ENCODE results near the gene ANKMY2. TPM values are rescaled to one million over a fixed set of nuclear protein-coding genes. Genes with fewer than 3 reads are reported as not detected.
"Not testable (repeated sequence)": the region's sequence is repeated elsewhere in the genome, so short reads cannot be mapped to it uniquely, and the experiment has no call there.

Gene ANKMY2
- total RNA-seq, 1 donor from 2014 or later, result 9.9 TPM

DNA sequence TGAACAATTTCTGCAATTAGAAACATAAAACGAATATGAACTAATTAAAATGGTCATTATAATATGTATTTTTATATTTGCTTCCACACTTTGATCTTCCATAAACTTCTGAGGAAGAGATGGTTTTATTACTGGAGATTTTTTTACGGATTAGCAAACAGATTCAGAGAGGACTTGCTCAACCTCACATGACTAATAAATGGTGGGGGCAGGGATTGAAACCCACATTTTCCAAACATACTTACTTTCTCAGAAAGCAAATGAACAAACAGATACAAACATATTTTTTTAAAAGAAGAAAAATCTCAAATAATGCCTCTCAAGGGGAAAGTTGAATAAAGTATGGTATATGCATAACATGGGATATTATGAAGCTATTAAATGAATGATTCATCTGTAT, 18.3 kb downstream of the ANKMY2 start:
- no peak for DNase-seq (ENCODE audit: low read depth, low spot score)

DNA sequence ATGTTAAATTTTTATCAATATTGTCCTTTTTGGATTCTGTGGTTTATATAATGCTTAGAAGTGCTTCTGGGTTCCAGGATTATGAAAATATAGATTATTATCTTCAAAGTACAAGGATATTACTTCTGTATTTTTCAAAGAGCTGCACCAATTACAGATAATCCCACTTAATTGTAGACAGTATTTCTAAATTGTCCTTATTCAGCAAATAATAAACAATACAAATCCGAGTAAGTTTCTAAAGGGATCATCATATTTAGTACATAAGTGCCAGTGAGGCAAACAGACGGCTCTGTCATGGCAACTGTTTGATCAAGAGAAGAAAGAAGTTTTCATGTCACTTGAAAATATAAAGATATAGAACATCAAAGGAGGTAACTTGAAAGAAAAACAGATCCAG, 19.2 kb downstream of the ANKMY2 start:
- no peak for DNase-seq (ENCODE audit: low read depth, low spot score)

DNA sequence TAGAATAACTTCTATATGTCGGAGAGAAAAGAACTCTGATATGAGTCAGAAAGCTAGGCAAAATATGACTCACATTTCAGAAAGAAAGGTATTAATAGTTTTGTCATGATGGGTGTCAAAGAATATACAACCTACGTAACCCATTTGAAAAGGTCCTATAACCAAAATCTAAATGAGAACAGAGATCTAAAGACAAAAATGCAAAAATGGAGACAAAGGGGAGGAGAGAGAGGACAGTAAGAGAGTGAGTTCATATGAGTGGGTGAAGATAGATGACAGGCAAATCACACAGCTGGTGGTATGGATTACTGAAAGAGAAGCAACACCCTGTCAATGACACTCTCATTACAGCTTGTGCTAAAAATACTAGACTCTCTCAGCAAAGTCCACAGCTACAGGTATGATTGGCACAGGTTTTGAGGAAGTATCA, 25.6 kb downstream of the ANKMY2 start:
- DNase-seq (ENCODE audit: low read depth, low spot score), result no peak

DNA sequence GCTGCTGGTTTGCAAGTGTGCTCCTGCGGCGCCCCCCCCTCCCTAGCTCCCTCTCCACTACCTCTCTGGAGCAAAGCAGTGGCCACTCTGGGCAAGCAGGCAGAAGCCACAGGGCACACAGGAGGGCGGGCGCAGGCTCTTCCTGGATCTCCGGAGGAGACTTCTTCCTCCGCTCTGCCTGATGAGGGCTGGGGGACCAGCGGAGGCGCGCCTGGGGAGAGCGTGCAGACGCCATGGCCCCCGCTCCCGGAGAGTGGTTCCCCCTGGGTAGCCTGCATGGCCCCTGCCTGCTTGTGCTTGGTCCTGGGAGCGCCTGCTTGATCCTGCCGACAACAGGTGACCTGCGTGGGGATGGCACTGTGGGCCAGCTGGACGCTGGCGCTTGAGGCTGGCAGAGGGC, 29.0 kb downstream of the ANKMY2 start:
- no peak for DNase-seq (ENCODE audit: low read depth, low spot score)

DNA sequence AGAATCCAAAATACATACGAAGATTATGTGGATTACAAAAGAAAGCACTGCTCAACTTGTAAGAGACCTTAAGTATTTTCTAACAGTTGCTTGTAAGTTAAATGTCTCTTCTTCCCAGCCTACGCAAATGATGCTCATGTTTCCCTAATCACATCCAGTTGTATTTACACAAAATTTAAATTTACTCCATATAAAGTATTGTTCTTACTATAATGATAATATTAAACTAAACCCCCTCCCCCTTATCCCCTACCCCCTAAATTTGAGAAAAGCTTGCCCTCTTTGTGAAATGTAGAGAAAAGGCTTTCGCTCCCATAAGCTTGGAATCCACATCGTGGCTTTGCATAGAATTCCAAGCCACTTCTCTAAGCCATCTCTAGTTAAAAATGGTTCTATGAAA, 29.4 kb downstream of the ANKMY2 start:
- no peak for DNase-seq (ENCODE audit: low read depth, low spot score)

DNA sequence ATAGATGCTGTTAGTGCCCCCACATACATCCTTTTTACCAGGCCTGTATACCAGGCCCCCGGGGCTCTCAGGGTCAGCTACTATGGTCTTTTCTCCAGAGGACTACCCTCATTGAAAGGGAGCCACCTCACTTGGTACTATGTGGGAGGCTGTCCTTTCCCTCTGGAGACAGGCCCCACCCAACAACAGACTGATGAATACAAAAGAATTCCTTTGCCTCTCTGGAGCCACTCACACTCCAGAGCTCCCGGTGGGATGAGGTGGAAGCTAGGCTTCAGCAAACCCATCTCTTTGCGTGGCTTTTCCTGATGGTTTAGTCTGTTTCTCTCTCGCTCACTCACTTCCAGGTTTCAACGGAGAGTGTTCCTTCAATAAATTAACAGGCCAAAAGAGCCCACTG, 30.3 kb downstream of the ANKMY2 start:
- DNase-seq (ENCODE audit: low read depth, low spot score), result no peak

DNA sequence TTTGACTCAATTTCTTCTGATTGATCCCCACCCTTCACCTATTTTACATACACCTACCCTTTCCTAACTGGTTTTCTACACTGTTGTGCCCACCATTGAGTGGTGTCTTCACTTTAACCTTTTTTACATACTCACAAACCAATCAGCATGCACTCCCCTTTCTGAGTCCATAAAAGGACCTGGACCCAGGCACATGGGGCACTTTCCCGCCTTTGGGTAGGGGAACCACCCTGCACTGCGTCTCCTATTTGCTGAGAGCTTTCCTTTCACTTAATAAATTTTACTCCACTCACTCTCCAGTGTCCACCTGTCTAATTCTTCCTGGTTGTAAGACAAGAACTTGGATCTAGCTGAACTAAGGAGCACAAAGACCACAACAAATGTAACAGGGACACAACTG, 33.8 kb downstream of the ANKMY2 start:
- DNase-seq (ENCODE audit: low read depth, low spot score), result no peak

DNA sequence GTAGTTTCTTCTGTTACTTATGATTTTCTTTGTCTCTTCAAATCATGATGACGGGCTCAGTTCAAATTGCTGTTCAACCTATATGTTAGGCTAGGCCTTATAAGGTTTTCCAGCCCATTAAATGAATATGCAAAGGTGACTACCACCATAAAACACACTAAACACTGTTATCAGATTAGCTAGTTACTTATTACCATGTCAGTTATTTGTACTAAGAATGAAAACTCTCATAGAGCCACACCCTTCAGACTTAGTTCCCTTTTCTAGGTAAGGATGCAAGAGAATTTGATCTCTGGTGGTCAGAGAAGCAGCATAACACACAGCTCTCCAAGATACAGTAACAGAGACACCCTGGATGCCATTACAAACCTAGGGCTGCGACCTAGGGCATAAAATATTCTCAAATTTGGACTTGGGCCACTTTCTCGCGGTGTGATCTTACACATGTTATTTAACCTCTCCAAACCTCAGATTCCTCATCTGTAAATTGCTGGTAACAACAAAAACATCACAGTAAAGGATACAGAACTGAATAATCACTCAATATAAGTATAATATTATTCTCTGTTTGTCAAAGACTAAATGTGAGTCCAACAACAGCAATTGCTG, 35.6 kb downstream of the ANKMY2 start:
- no peak for DNase-seq (ENCODE audit: low read depth, low spot score)

DNA sequence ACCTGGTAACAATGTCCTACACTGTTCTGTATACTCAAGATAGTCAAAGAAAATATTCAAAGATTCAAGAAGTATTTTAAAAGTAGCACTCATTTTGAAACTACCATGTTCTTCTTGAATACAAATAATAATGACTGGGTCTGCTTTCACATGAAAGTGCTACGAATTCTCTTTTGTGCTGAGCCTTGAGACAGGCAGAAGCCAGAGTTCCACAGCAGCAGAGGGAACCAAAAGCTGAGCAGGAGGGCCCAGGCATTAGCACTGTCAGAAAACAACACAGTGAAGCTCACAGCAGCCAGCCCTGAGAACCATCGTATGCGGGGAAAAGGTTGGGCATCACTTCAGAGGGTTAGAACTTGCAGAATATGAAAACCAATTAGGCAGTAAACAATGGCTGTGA, 38.9 kb downstream of the ANKMY2 start:
- DNase-seq (ENCODE audit: low read depth, low spot score), result no peak

DNA sequence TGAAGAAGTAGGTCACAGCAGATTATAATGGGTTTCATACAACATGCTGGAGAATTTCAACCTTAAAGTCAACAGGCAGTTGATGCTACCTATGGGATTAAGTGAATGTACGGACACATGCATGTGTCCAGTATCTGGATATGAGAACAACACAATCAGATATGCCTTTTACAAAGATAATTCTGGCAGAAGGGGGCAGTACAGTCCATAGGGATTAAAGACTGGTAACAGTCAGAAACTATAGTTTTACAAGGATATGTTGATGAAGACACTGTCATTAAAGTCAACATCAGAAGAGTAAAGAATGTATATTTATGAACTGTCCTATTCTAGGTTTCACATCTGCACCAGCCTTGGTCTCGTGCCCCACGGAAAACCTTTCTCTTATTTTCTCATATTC, 41.5 kb downstream of the ANKMY2 start:
- DNase-seq (ENCODE audit: low read depth, low spot score), result no peak

DNA sequence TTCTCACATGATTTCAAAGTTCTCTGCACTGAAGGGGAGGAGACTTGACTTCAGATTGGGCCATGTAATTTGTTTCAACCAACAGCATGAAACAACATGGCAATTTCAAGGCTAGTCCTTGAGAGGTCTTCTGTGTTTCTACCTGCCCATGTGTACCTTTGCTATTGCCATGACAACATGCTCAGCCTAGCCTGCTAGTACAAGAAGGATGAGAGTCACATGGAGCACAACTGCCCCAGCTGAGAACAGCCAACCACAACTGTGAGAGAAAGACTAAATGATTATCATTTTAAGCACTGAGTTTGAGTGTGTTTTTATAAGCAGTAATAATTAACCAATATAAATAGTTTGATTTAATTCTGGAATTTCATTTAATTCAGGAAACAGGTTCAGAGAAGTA, 41.9 kb downstream of the ANKMY2 start:
- no peak for DNase-seq (ENCODE audit: low read depth, low spot score)

DNA sequence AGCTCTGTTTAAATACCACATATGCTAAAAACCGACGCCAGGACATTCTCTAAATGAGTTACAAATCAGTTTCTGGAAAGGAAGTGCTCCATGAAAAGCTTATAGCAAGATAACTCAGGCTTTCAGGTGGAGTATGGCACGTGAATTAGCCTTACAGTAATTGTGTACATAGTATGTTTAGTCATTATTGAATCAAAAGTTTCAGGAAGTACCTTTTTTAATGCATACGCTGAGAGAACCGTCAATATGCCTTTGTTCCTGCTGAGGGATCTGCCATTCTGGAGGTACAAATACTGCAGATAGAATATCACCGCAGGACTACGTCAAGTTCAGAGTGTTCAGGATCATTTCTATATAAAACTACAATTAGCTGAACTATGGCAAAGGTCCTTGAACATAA, 45.7 kb downstream of the ANKMY2 start:
- no peak for DNase-seq (ENCODE audit: low read depth, low spot score)

DNA sequence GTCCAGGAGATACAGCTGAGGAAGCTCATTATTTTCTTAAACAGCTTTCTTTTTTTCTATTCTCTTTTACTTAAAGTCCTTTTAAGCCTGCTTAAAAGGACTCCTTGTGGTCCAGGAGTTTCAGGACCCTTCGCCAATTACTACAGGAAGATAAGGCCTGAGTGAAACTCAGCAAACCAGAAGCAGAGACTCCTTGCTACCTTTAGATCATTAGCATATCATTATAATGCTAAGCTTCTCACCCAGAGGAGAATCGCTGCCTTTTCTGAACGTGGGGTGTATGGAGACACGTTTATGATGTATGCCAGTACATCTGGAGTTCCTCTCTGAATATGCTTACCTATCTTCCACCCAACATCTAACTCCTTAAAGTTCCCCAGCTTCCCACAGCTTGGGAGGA, 47.5 kb downstream of the ANKMY2 start:
- no peak for DNase-seq (ENCODE audit: low read depth, low spot score)

DNA sequence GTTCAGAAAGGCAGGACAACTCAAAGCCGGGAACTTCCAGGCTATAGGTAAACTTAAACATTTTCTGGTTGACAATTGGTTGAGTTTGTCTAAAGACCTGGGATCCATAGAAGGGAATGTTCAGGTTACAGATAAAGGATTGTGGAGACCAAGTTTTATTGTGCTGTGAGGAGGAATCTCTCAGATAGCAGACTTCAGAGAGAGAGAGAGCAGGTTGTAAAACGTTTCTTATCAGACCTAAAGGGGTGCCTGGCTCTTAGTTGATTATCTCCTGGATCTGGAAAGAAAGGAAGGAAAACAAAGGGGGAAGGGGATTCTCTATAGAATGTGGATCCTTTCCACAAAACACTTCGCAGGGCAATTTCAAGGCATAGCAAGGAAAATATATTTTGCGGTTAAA, 50.0 kb downstream of the ANKMY2 start:
- not testable (repeated sequence) for DNase-seq (ENCODE audit: low read depth, low spot score)

DNA sequence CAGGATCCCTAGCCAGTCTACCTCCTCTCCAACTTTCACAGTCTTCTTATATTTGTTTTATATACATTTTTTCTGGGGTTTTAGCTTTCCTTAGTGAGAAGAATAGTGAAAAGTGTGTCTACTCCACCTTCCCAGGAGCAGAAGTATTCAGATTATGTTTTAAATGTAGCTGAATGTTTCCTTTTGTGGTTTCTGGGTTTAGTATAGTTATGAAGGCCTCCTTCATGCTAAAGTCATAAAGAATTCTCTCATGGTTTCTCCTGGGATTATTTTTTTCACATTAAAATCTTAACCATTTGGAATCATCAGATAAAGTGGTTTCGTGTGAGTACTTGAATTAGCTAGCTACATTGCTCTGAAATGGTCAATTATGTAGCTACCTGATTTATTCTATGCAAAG, 50.9 kb downstream of the ANKMY2 start:
- DNase-seq (ENCODE audit: low read depth, low spot score), result no peak

DNA sequence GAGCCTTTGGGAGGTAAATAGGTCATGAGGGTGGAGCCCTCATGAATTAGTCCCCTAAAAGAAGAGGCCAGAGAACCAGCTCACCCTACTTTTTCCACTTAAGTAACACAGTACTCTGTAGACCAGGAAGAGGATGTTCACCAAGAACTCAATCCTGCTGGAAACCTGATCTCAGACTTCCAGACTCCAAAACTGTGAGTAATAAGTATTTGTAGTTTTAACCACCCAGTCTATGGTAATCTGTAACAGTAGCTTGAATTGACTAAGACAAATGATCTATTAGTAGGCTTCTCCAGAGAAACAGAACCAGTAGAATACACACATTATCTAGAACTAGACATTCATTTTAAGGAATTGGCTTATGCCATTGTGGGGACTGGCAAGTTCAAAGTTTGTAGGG, 51.5 kb downstream of the ANKMY2 start:
- no peak for DNase-seq (ENCODE audit: low read depth, low spot score)

DNA sequence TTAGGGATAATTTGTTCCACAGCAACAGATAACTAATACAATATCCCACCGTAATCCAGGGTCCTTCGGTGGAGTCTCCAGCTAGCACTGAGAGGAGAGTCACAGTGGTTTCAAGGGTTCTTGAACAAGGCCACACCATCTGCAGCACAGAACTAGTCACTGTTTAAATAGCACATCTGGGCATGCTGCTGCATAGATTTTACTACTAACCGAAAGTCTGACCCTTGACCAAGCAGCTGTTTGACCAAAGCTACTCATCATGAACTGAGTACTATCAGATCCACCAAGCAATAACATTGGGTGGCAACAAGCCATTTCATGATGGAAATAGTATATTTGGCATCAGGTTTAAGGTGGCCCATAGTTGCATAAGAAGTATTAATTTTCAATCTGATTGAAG, 53.2 kb downstream of the ANKMY2 start:
- DNase-seq (ENCODE audit: low read depth, low spot score), result no peak

DNA sequence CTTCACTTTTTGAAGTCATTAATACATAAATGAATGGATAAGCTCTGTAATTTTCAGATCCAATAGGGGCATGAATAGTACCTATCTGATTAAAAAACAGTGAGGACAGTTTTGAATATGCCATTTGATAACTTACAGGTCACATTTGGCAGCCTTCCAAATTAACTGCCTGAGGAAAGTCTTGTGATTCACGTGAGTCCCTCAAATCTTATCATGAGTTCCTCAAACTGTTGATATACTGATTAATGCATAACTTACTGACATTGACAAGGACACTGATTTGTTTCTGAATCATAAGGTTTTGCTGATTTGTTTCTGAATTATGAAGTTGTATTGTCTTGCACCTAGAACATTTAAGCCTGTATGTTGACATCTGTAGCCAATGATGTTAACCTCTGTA, 55.1 kb downstream of the ANKMY2 start:
- no peak for DNase-seq (ENCODE audit: low read depth, low spot score)

DNA sequence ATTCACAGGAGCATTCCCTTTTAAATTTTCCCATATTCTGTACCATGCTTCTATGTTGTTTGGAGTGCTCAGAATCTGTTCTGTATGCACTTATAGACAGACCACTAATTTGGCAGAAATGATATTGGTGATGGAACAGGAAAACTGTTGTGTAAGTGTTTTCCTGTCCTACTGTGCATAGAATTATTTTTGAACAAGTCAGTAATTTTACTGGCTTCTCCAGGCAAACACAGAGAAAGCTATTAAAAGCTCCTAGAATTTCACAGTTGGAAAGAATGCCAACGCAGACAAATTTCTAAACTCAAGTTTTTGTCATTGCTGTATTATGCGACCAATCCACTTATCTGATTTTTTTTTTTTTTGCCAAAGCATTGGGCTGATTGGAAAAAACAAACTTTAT, 55.7 kb downstream of the ANKMY2 start:
- no peak for DNase-seq (ENCODE audit: low read depth, low spot score)

DNA sequence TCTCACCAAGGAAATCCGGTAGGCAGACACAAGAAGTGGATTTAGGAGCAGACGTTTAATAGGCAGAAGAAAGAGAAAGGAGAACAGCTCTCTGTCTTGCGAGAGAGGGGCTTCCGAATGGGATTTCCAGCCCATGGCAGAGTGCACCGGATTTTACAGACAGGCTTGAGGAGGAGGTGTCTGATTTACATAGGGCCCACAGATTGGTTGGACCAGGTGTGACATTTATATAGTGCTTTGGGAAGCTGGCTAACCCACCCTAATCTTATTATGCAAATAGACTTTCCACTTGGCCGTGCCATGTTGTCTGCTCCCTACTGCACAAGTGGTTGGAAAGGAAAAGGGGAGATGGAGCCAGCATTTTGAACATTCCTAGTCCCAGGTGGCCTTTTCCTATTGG, 57.8 kb downstream of the ANKMY2 start:
- no peak for DNase-seq (ENCODE audit: low read depth, low spot score)

DNA sequence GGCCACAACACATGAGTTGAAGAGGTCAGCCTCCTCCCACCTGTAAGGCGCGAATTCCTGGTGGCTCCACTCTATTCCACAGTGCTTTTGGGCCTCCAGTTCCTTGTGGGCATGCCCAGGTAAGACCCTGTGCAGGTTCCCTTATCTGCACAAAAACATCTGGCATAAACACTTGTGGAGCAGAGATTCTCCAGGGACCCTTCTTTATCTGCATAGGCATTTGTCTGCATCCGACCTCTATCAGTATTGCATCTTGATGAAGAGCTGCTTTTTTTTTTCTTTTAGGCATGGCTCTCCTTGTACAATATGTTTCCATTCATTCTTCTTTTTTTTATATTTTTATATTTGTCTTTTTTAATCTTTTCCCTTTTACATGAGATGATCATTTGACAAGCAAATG, 58.4 kb downstream of the ANKMY2 start:
- no peak for DNase-seq (ENCODE audit: low read depth, low spot score)

DNA sequence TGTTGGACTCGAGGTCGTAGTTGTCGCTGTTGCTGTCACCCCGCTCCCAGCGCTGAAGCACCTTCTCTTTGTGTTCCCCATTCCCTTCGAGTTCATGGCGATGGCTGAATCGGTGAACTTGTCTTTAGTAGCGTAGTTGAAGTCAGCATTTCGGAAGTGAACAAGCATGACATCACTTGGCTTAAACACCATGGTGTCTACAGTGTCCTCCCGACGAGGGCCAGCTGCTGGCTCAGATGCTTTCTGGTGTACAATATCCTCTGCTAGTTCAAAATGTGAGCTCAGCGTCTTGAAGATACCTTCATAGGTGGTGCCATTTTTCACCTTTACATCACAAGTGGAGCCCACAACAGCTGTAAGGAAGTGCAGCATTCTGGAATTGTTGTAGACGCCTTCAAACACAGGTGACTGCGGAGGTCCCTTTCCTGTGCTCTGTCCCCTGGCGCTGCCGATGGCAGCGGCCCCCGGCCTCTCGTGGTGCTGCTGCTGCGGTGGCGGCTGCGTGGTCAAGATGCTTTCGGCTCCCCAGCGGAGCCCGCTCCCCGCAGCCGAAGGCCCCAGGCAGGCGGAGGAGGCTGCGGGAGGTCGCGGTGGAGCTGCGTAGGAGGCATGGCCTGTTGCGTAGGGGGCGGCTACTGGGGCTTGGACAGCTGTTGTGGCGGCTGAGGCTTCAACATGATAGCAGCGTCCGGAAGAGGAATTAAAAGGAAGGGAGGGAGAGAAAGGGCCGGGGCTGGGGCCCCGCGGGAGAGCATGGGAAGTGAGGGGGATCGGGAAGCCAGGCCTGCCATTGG, 59.3 kb downstream of the ANKMY2 start:
- DNase-seq (ENCODE audit: low read depth, low spot score), result no peak

DNA sequence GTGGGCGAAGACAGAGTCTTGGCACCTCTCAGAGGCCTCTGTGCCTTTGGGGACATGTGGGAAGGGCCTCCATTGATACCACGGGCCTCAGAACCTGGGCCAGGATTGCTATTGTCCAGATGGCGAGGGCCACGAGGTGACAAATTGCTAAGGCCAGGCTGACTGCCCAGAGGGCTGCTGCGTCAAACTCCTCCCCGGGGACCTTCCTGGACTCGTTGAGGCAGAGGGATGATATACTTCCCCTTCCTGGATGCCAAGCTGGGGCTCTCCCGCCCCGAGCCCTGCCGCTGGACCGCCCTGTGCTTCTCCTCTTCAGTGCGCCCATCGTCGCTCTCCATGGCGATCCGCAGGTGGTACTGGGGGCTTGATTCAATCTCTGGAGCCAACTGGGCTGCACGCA, 60.0 kb downstream of the ANKMY2 start:
- no peak for DNase-seq (ENCODE audit: low read depth, low spot score)
